A673 (cell line): ENCODE data around the gene UBR4. TPM values are rescaled to one million over a fixed set of nuclear protein-coding genes. Genes with fewer than 3 reads are reported as not detected.

ENCODE experiments used
- BruUV-seq: library from RNA; stranded (reverse); fragments of 400-500 nt; replicated peaks from 2 replicates; lab custom pipeline; 2021; lab: Mats Ljungman, UMichigan
- CTCF ChIA-PET: fragments of 300-600 bp; sonication (Branson Sonifier 250); formaldehyde crosslinking; loops from one replicate; lab custom pipeline; 2022; ENCODE audit warnings: antibody characterized with exemption; lab: Charles Lee
- POLR2A ChIA-PET: fragments of 300-600 bp; sonication (Branson Sonifier 250); formaldehyde crosslinking; loops from one replicate; lab custom pipeline; 2022; ENCODE audit warnings: antibody characterized with exemption; ENCODE audit not compliant: low non-redundant PET; lab: Charles Lee
- DNase-seq: peaks from one replicate; pipeline ENCODE4 v3.0.0-alpha.2; 2015; ENCODE audit warnings: low spot score
- H3K27ac ChIP-seq: fragments of 200-600 bp; sonication (generic); 2 replicates; pipeline ENCODE4 v1.5.1; 2016; ENCODE audit warnings: mixed run types, low read depth, mild to moderate bottlenecking, mixed read lengths, antibody characterized with exemption, low read length; ENCODE audit not compliant: poor library complexity, severe bottlenecking
- H3K27me3 ChIP-seq: fragments of 200-600 bp; sonication (generic); replicated peaks from 2 replicates; pipeline ENCODE4 v1.6.1; 2017; ENCODE audit warnings: mixed run types, low read depth, mild to moderate bottlenecking, mixed read lengths, antibody characterized with exemption, low read length; ENCODE audit not compliant: insufficient read depth, poor library complexity
- H3K36me3 ChIP-seq: fragments of 200-600 bp; sonication (generic); 2 replicates; pipeline ENCODE4 v1.6.1; 2016; ENCODE audit warnings: mixed run types, mild to moderate bottlenecking, mixed read lengths, antibody characterized with exemption, low read length; ENCODE audit not compliant: insufficient read depth, poor library complexity, severe bottlenecking
- H3K4me1 ChIP-seq: fragments of 200-600 bp; sonication (generic); 2 replicates; pipeline ENCODE4 v1.6.1; 2017; ENCODE audit warnings: mixed run types, mild to moderate bottlenecking, mixed read lengths, antibody characterized with exemption, low read length; ENCODE audit not compliant: insufficient read depth, poor library complexity, severe bottlenecking
- H3K4me3 ChIP-seq: fragments of 200-600 bp; sonication (generic); 2 replicates; pipeline ENCODE4 v1.5.1; 2016; ENCODE audit warnings: low read depth, mixed run types, mild to moderate bottlenecking, mixed read lengths, low read length; ENCODE audit not compliant: poor library complexity, severe bottlenecking
- H3K9me3 ChIP-seq: fragments of 200-600 bp; sonication (generic); 2 replicates; pipeline ENCODE4 v1.6.1; 2016; ENCODE audit warnings: mixed run types, low read depth, mild to moderate bottlenecking, mixed read lengths, antibody characterized with exemption, low read length; ENCODE audit not compliant: poor library complexity, severe bottlenecking
- CTCF ChIP-seq: fragments of 300-800, 200-600 bp; sonication (generic); conservative IDR thresholded peaks from 2 replicates; pipeline ENCODE4 v1.5.1; 2017; ENCODE audit warnings: low read depth, mild to moderate bottlenecking, antibody characterized with exemption, low read length, moderate library complexity, mixed read lengths
- EZH2 ChIP-seq: fragments of 200-600 bp; sonication (generic); IDR thresholded peaks from 2 replicates; pipeline ENCODE4 v1.6.1; 2017; ENCODE audit warnings: borderline replicate concordance, low read depth, mild to moderate bottlenecking, mixed read lengths, antibody characterized with exemption, low read length; ENCODE audit not compliant: poor library complexity, severe bottlenecking
- intact Hi-C: fragments of 100-400 bp; cut with micrococcal nuclease; formaldehyde crosslinking; loops from one replicate; pipeline ENCODE4 v1.10.0; 2022; ENCODE audit not compliant: unreplicated experiment
- total RNA-seq: library from RNA; stranded (reverse); gene quantifications from 2 replicates; pipeline ENCODE4 v1.2.3, GENCODE V29; 2021

Gene UBR4
- total RNA-seq, 1 experiment from 2014 or later = 214 TPM

GRCh38 chr1:19038096-19038495 lies 172.0 kb downstream of the UBR4 start:
- no peaks in the 10 kb centered on the region for H3K9me3 ChIP-seq
- H3K27ac ChIP-seq = no peak overlapping the region
- TF ChIP-seq EZH2 (no peak), CTCF (no peak)
- no TSS peak for BruUV-seq
- H3K4me3 ChIP-seq = no peak overlapping the region
- no peaks in the 10 kb centered on the region for H3K36me3 ChIP-seq
- H3K27me3 ChIP-seq = no peaks in the 10 kb centered on the region
- CTCF ChIA-PET = no interaction called here
- POLR2A ChIA-PET = no interaction called here
- intact Hi-C loops = no loop called here
- no peaks in the 10 kb centered on the region for H3K4me1 ChIP-seq
- no peak for DNase-seq

- no peak for DNase-seq
- no TSS peak for BruUV-seq
- no peaks in the 10 kb centered on the region for H3K27me3 ChIP-seq
Measured at GRCh38 chr1:19037659-19038058, 172.4 kb downstream of the UBR4 start.

GRCh38 chr1:19036813-19037605 lies 173.1 kb downstream of the UBR4 start:
- ChIA-PET CTCF (no interaction called here), POLR2A (no interaction called here)

More at GRCh38 chr1:19037659-19038058, 172.4 kb downstream of the UBR4 start:
- Histone ChIP-seq H3K4me1 (no peaks in the 10 kb centered on the region), H3K36me3 (no peaks in the 10 kb centered on the region), H3K9me3 (no peaks in the 10 kb centered on the region), H3K27ac (no peak overlapping the region), H3K4me3 (no peak overlapping the region)
- intact Hi-C loops = no loop called here
- POLR2A ChIA-PET = no interaction called here
- TF ChIP-seq CTCF (no peak), EZH2 (no peak)
- CTCF ChIA-PET = no interaction called here

More at GRCh38 chr1:19036813-19037605, 173.1 kb downstream of the UBR4 start:
- no peaks in the 10 kb centered on the region for H3K9me3 ChIP-seq
- no peaks in the 10 kb centered on the region for H3K36me3 ChIP-seq
- no TSS peak for BruUV-seq
- no peaks in the 10 kb centered on the region for H3K4me1 ChIP-seq
- no peak overlapping the region for H3K27ac ChIP-seq
- intact Hi-C loops = no loop called here
- no peak for DNase-seq
- H3K27me3 ChIP-seq = no peaks in the 10 kb centered on the region
- H3K4me3 ChIP-seq = no peak overlapping the region
- no peak for TF ChIP-seq CTCF
